GM08714 (cell line): ENCODE measurements around the gene ADGRL3.
"Not testable (repeated sequence)": the region's sequence is repeated elsewhere in the genome, so short reads cannot be mapped to it uniquely, and the experiment has no call there.

ENCODE experiments used
- H3K4me3 ChIP-seq: fragments of 200-500 bp; sonication (Bioruptor generic); 2 replicates; pipeline ENCODE4 v1.5.1; 2014; ENCODE audit warnings: mild to moderate bottlenecking, low read length, inconsistent platforms
- ZNF274 ChIP-seq: IDR thresholded peaks from 2 replicates; pipeline ENCODE4 v1.6.1; 2012; ENCODE audit warnings: mild to moderate bottlenecking, low read depth, low read length

ADGRL3 gene

GRCh38 chr4:61385256-61385655, 185.1 kb downstream of the ADGRL3 start:
- no peak for TF ChIP-seq ZNF274
- no peak overlapping the region for H3K4me3 ChIP-seq

- not testable (repeated sequence) for H3K4me3 ChIP-seq
Measured at GRCh38 chr4:61387372-61387771, 187.2 kb downstream of the ADGRL3 start.

DNA sequence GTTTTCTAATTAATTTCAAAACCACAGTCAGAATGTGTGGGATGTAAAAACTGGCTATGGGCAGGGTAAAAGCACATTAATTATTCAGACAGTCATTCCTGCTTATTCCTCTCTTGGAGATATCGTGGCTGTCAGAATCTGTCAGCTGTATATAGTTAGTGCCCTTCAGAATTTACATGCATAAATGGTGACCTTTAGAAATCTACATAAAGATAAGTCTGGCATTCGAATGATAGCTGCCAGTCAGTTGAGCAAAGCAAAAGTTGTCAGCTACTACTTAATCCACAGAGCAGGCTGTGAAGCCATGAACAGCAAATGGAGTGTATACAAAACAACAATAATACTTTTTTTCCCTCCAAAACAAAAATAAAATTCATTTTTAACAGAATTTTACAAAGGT, 189.5 kb downstream of the ADGRL3 start:
- no peak overlapping the region for H3K4me3 ChIP-seq
- TF ChIP-seq ZNF274: no peak

DNA sequence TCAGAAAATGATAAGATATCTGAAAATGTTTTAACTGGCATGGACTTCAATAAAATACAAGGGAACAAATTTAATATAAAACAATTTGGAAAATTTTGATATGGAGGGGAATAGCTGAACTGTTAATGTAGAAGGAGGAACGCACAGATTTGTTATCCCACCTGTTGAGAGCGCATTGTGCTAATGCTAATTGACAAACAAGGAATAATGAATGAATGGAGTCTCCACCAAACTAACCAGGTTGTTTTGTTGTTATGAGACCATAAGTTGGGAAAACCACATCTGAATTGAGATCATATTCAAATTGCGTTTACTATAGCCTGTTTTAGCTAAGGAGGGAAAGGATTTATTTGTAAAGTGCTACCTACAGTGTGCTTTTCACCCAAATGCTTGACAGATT, 195.6 kb downstream of the ADGRL3 start:
- TF ChIP-seq ZNF274: no peak
- no peak overlapping the region for H3K4me3 ChIP-seq

DNA sequence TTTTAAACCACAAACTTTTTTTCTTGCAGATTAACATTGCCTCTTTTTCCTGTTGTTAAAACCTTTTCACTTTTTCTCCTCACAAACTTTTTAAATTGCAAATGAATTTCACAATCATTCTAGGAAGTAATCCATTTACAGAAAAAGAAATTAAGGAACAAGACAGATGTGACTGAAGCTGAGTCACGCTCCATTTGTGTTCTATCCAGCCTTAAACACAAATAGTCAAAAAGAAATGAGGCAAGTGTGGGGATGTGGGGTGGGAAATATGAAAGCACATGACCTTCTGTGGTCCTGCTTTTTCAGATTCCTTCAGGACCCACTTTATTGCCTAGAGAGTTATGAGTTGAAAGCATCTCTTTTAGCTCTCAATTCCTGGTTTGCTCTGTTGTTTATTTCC, 197.0 kb downstream of the ADGRL3 start:
- no peak overlapping the region for H3K4me3 ChIP-seq
- TF ChIP-seq ZNF274: no peak

DNA sequence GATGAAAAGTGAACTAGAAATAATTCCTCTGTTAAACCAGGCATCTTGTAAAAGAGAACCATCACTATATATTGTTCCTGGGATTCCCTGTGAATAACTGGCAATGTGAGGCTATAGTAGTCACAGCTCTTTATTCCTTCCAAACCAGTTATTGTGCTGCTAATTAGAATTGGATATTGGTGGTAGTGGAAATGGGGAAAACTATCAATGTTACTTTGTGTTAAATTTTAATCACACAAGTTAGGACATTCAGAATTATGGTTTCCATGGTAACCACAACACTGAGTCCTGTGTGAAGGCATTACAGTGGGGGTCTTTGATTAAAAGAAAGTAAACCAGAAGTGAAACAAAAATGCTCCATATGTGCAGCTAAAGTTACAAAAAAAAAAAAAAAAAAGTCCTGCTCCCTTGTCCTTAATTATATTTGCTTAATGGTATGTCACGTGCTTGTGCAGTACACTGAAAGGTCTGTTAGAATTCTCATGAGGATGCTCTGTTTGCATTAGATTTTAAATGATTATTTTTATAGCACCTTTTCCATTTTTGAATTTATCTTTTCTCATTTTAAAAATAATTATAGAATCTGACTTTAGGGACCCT, 200.4 kb downstream of the ADGRL3 start:
- no peak for TF ChIP-seq ZNF274
- no peak overlapping the region for H3K4me3 ChIP-seq

GRCh38 chr4:61401771-61402170, 201.6 kb downstream of the ADGRL3 start:
- TF ChIP-seq ZNF274: no peak
- H3K4me3 ChIP-seq: no peak overlapping the region

- TF ChIP-seq ZNF274: no peak
- H3K4me3 ChIP-seq: no peak overlapping the region
Measured at GRCh38 chr4:61405307-61405706, 205.2 kb downstream of the ADGRL3 start.

- H3K4me3 ChIP-seq: no peak overlapping the region
Measured at GRCh38 chr4:61406677-61407076, 206.6 kb downstream of the ADGRL3 start.

DNA sequence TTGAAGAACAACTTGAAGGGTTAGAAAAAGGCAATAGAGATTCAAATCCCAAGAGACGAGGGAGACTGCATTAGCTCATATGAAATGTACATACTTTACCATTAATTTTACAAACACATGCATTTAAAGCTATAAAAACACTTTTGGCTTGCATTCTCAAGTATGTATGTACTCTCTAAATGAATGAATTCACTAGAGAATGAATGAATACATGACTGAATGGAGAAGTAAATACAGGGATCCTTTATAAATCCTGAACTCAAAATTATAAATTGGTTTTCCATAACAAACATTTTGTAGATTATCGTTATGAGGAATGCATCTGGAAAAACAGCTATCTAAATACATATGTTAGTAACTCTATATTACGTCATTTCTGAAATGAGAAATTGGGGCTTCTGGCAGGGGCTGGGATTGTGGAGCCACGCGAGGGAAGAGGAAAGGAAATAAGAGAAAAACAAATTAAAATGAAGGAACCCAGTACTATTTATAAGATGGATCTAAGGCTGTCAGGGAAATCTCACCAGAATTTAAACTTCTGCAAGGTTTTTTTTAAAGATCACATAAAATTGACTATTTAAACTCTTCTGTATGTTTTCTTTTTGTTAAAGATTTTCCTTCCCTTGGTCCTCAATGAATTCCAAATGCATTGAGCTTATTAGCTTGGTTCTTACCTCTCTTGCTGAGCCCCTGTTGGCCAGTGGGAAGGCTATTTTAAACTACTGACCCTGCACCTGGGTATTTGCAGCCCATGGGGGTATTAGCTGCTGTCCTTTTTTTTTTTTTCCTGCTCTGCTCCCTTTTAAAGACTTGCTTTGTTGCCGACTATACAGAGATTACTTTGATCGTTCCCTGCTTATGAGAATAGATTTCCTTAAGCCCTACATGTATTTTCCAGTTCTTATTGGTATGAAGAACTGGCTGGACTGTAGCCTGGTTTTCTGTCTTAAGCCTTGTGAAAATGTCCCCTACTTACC, 207.8 kb downstream of the ADGRL3 start:
- TF ChIP-seq ZNF274: no peak
- H3K4me3 ChIP-seq: no peak overlapping the region

More at GRCh38 chr4:61406677-61407076, 206.6 kb downstream of the ADGRL3 start:
- no peak for TF ChIP-seq ZNF274

DNA sequence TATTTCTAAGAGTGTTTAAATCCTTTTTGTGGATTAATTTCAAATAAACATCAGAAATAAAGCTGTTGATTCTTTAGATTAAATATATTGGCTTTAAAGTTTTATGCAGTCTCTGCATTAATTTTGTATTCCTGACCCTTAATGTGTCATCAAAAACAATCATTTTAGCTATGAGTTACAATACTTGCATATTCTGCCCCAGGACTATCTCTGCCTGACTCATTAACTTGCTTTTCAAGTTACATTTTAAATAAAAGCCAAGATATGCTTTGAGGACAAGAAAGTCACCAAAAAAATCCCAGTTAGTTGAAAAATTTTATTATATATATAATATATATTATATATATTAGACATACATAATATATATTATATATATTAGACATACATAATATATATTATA, 208.7 kb downstream of the ADGRL3 start:
- H3K4me3 ChIP-seq: no peak overlapping the region
- TF ChIP-seq ZNF274: no peak

- TF ChIP-seq ZNF274: no peak
Measured at GRCh38 chr4:61411241-61411640, 211.1 kb downstream of the ADGRL3 start.

GRCh38 chr4:61425315-61425714, 225.2 kb downstream of the ADGRL3 start:
- TF ChIP-seq ZNF274: no peak
- no peak overlapping the region for H3K4me3 ChIP-seq

More at GRCh38 chr4:61411241-61411640, 211.1 kb downstream of the ADGRL3 start:
- H3K4me3 ChIP-seq: no peak overlapping the region

DNA sequence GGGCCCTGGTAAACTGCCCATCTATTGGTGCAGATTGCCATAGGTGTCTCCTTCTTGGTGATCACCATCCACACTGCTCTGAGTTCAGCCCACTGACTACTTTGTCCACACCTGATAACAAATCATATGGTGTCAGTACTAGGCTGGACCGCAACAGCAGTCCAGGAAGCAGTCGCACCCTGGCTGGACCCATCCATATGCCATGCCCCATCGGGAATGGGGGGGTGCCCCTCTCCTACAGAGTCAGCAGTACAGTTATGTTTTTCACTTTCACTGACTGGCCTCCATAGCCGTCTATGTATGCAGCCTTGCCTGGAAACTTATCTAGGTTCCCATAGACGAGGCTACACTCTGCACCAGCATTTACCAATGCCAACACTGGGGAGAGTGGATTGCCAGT, 226.1 kb downstream of the ADGRL3 start:
- TF ChIP-seq ZNF274: no peak
- H3K4me3 ChIP-seq: no peak overlapping the region

DNA sequence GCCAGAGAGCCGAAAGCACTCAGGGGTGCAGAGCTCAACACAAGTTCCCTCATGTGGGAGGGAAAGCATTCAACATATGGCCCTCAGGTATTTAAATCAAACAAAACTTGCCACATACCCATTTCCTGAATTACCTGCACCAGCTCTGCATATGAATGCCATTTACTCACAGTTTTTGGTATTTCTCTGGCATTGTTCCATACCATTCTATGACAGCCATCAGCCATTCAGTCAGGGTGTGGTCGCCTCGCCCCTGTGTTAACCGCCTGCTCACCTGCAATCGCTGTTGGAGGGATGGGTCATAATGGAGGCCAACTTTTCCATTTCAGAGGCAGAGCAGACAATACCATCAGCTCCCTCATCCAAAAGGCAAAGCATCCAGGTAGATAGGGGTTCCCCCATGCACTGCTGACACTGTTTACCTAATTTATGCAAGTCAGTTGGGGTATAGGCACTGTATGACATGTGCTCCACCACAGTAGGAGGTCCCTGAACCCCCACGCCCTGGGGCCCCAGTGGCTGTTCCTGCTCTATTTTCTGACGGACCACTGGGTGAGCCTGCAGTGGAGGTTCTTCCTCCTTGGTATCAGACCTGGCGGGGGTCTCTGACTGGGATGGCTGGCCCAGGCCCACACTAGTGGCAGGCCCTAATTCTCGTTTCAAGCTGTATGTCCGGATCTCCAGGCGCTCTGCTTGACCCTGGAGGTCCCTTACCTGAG, 227.1 kb downstream of the ADGRL3 start:
- no peak for TF ChIP-seq ZNF274
- H3K4me3 ChIP-seq: no peak overlapping the region
